ENCODE measurements around the gene HSPA12A.

Gene HSPA12A

DNA sequence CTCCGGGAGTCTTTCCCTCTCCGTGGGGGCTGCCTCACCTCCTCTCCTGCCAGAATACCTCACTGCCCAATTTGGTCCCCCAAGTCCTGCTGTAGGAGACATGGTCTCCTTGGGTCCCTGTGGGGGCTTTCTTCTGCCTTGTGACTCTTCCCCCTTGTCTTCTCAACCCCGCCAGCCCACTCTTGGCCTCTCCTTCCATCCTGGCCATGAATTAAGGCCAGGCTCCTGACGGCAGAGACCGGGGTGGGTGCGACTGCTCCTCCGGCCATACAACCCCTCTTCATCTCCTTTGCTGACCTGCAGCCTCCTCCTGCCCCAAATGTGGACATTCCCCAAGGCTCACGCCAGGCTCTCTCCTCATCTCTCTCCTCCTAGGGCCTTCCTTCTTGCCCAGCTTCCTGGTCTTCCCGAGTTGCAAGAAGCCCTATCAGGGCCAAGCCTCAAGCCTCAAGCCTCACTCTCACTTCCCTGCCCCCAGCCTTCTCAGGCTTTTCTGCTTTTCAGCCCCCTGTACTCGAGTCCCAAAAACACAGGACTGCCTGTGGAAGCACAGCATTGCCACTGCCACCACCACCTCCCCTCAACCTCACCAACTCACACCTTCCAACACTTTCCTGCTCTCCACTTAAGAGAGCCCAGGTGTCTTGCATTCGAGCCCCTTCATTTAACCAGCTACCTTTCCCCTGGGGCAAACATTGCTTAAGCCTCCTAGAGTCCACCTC, 120.3 kb downstream of the HSPA12A start:
- no peak for DNase-seq

GRCh38 chr10:116621476-116621875, 120.9 kb downstream of the HSPA12A start:
- no peak for DNase-seq

Data from suppressor macrophage treated with lipopolysaccharide for 1 hour (primary cell).